AG09319 (cell line): Measurements from ENCODE around the gene ABCG1.

ENCODE experiments used
- DNase-seq: peaks from one replicate; pipeline ENCODE4 v3.0.0-alpha.2; 2010; ENCODE audit warnings: low read depth; ENCODE audit errors: extremely low read depth
- CTCF ChIP-seq: IDR thresholded peaks from 2 replicates; pipeline ENCODE4 v1.5.1; 2011; ENCODE audit warnings: low read depth, mild to moderate bottlenecking, inconsistent platforms, low read length, moderate library complexity

The ABCG1 gene

DNA sequence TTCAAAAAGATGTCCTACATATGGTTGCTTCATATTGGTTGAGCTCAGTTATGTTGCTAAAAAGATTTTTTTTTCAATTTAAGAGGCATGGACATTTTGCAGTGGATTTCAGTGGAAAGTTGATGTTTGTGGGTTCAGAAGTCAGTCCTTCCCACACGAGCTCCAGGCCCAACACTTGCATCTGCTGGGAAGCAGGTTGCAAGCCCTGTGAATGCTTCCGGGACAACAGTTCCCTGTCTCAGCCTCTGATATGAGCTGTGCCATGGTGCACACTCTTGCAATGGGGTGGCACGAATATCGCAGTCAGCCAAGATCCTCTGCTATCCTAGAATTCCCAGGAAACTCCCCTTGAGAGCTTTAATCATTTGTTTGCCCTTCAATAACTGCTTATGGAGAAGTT, 30.3 kb upstream of the ABCG1 start:
- no peak for DNase-seq
- TF ChIP-seq CTCF = no peak

GRCh38 chr21:42189431-42189830, 29.5 kb upstream of the ABCG1 start:
- no peak for TF ChIP-seq CTCF
- DNase-seq = no peak

DNA sequence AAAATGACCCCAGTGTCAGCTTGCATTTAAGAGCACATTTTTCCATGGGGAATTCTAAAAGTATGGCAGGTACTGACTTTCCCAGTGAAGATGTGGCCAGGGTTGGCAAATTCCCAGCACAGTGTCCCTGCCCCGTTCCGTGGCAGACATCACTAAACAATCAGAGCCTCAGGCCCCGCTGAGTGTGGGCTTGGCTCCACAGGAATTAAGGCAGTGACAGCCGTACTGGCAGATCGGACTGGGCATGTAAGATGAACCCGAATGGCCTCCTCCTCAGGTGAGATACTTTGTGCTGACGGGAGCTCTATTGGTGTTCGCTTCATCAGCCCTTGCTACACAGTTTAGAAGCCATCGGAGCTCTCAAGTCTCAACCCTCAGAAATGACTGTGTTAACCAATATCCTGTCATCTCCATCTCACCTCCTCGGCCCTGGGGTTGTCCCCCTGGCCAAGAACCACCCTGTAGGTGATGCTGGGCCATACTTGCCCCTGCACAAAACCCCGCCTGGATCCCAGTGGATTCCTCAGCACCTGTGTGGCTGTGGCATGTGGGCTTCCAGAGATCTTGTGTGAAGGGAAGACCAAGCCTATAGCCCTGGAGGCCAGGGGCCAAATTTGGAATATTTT, 29.0 kb upstream of the ABCG1 start:
- TF ChIP-seq CTCF = no peak
- DNase-seq = no peak

GRCh38 chr21:42190486-42190863, 28.5 kb upstream of the ABCG1 start:
- TF ChIP-seq CTCF = no peak
- DNase-seq = no peak

GRCh38 chr21:42191064-42191463, 27.9 kb upstream of the ABCG1 start:
- no peak for TF ChIP-seq CTCF

DNA sequence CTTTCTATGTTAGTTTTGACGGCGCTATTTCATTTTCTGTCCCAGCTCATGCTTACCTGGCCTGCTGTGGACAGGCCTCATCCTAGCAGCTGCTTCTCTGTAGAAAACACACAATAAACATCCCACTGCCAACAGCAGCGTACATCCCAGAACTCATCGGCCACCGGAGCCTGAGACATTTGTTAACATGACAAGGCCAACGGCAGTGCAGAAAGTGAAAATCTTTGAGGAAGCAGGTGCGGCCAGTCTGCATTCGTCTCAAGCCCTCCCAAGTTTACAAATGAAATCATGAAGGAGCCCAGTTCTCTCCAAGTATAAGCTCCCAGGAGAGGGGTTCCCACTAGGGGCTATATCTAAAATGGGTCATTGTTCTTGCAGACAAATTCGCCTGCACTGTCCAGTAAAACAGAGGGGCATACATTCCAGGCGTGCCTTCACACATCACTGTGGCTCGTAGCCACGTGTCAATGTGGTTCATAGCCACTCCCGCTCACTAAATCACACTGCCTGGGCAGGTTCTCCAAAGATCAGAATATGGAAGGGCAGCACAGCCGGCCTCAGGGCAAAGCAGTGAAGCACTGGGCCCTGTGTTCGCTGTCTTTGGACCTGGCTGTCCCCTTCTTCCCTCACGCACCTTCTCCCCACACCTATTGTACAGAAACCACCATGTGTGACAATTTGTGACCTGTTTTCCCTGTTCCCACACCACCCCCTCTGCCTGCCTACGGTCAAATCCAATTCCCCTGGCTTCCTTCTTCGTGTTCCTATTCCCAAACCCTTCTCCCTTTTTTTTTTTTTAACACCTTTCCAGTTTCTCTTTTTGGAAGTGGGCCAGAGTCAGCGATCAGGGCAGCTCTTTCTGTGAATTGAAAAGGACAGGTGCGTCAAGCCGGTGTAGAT, 27.0 kb upstream of the ABCG1 start:
- no peak for DNase-seq
- TF ChIP-seq CTCF = no peak

More at GRCh38 chr21:42191064-42191463, 27.9 kb upstream of the ABCG1 start:
- DNase-seq = no peak

GRCh38 chr21:42193131-42193671, 25.7 kb upstream of the ABCG1 start:
- no peak for TF ChIP-seq CTCF
- DNase-seq = no peak
